Parathyroid adenoma (tissue), 2 donors: ENCODE results near the gene PSMA7.

Experiments
- H2AFZ ChIP-seq: fragments of 300-600 bp; sonication (generic); one replicate; pipeline ENCODE4 v1.7.0; 2017; ENCODE audit warnings: antibody characterized with exemption, mild to moderate bottlenecking
- H3K27ac ChIP-seq: fragments of 300-600 bp; sonication (generic); one replicate; pipeline ENCODE4 v1.7.0; 2017
- H3K27me3 ChIP-seq: fragments of 300-600 bp; sonication (generic); one replicate; pipeline ENCODE4 v1.7.0; 2017; ENCODE audit warnings: low read length; ENCODE audit not compliant: control insufficient read depth, insufficient read depth
- H3K36me3 ChIP-seq: fragments of 300-600 bp; sonication (generic); one replicate; pipeline ENCODE4 v1.7.0; 2017; ENCODE audit warnings: low read length; ENCODE audit not compliant: control insufficient read depth, insufficient read depth
- H3K4me1 ChIP-seq: fragments of 300-600 bp; sonication (generic); one replicate; pipeline ENCODE4 v1.7.0; 2017; ENCODE audit warnings: control low read depth
- H3K4me2 ChIP-seq: fragments of 300-600 bp; sonication (generic); one replicate; pipeline ENCODE4 v1.7.0; 2017; ENCODE audit warnings: low read length
- H3K4me3 ChIP-seq: fragments of 300-600 bp; sonication (generic); one replicate; pipeline ENCODE4 v1.7.0; 2017; ENCODE audit warnings: low read depth, low read length
- H3K79me2 ChIP-seq: fragments of 300-600 bp; sonication (generic); one replicate; pipeline ENCODE4 v1.7.0; 2017; ENCODE audit warnings: control low read depth
- H3K9ac ChIP-seq: fragments of 300-600 bp; sonication (generic); one replicate; pipeline ENCODE4 v1.7.0; 2017; ENCODE audit warnings: mild to moderate bottlenecking
- H3K9me3 ChIP-seq: fragments of 300-600 bp; sonication (generic); one replicate; pipeline ENCODE4 v1.7.0; 2017; ENCODE audit warnings: low read length; ENCODE audit not compliant: control insufficient read depth
- TF ChIP-seq, protein P1 (sequence below): fragments of 300-600 bp; sonication (generic); IDR thresholded peaks from one replicate; pipeline ENCODE4 v1.7.0; 2017; ENCODE audit warnings: antibody characterized with exemption, mild to moderate bottlenecking
- donor health status: primary hyperparathyroidism.

The PSMA7 gene

DNA sequence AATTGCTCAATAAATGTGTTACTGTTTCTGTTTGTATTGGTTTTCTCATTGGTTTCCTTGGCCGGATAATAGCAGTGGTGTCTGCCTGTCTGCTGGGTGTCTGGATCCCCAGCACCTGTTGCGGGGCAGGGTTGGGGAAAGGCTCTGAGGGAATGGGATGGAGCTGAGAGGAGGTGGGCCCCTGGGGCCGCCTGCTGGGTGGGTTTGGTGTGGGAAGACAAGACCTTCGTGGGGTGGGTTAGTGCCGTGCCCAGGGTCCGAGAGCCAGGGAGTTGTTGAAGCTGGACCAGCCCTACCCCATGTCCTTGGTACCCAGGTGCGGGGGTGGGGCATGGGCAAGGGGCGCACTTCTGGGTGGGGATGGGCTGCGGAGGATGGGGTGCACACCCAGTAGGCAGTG, 4.3 kb upstream of the PSMA7 start:
- Histone ChIP-seq H3K27me3 (no peaks in the 10 kb centered on the region), H3K4me1 (peaks cover 4% of the 10 kb centered on the region), H3K79me2 (peaks cover 68% of the 10 kb centered on the region), H3K4me3 (no peak overlapping the region), H3K4me2 (no peak overlapping the region), H3K9me3 (no peaks in the 10 kb centered on the region), H2AFZ (no peak overlapping the region), H3K9ac (no peak overlapping the region), H3K27ac (no peak overlapping the region), H3K36me3 (no peaks in the 10 kb centered on the region)
- TF ChIP-seq, protein P1, sequence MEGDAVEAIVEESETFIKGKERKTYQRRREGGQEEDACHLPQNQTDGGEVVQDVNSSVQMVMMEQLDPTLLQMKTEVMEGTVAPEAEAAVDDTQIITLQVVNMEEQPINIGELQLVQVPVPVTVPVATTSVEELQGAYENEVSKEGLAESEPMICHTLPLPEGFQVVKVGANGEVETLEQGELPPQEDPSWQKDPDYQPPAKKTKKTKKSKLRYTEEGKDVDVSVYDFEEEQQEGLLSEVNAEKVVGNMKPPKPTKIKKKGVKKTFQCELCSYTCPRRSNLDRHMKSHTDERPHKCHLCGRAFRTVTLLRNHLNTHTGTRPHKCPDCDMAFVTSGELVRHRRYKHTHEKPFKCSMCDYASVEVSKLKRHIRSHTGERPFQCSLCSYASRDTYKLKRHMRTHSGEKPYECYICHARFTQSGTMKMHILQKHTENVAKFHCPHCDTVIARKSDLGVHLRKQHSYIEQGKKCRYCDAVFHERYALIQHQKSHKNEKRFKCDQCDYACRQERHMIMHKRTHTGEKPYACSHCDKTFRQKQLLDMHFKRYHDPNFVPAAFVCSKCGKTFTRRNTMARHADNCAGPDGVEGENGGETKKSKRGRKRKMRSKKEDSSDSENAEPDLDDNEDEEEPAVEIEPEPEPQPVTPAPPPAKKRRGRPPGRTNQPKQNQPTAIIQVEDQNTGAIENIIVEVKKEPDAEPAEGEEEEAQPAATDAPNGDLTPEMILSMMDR = no peak

DNA sequence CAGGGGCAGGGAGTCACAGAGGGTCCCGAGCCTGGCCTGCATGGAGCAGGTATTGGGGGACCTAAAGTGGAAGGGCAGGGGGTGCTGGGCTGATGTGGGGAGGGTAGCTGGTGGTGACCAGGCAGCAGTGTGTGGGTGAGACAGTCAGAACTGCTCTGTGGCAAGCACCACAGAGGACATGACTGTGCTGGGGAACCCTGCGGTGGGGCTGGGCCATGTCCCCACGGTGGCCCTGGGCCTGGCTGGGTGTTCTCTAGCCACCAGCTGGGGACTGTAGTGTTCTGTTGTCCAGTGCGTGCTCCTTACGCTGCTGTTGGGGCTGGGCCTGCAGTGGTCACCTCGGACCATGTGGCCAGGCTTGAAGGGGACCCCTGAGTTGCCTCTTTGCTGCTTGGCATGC, 3.9 kb upstream of the PSMA7 start:
- H3K79me2 ChIP-seq = peaks cover 67% of the 10 kb centered on the region
- no peak overlapping the region for H3K4me2 ChIP-seq
- H3K9ac ChIP-seq = no peak overlapping the region
- H3K4me1 ChIP-seq = peaks cover 4% of the 10 kb centered on the region
- TF ChIP-seq, protein P1 = no peak
- no peak overlapping the region for H3K27ac ChIP-seq
- no peak overlapping the region for H3K4me3 ChIP-seq
- no peaks in the 10 kb centered on the region for H3K9me3 ChIP-seq
- no peaks in the 10 kb centered on the region for H3K27me3 ChIP-seq
- no peaks in the 10 kb centered on the region for H3K36me3 ChIP-seq
- H2AFZ ChIP-seq = no peak overlapping the region

DNA sequence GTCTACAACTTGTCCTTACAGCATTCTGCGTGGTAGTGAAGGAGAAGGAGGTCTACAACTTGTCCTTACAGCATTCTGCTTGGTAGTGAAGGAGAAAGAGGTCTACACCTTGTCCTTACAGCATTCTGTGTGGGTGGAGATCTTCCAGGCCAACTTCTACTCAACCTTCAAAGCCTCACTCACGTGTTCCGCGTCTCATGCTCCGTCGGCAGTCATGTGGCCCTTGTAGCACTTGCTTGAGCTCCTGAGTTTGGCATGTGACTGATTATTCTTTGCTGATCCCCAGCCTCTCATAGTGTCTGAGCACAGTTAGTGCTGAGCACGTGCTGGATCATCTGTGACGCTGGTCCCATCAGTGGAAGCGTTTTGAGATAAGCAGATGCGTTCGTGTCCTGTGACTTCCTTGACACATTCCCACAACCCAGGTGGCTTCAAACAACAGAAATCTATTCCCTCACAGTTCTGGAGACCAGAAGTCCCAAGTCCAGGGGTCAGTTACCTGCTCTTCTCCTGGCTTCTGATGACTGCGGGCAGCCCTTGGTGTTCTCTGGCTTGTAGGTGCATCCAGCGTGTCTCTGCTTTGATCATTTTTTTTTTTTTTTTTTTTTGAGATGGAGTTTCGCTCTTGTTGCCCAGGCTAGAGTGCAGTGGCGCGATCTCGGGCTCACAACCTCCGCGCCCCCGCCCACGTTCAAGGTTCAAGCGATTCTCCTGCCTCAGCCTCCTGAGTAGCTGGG, 3.0 kb upstream of the PSMA7 start:
- Histone ChIP-seq H3K36me3 (no peaks in the 10 kb centered on the region), H3K4me2 (no peak overlapping the region), H3K4me1 (peaks cover 13% of the 10 kb centered on the region), H3K9ac (no peak overlapping the region), H2AFZ (no peak overlapping the region), H3K9me3 (no peaks in the 10 kb centered on the region), H3K27me3 (no peaks in the 10 kb centered on the region), H3K4me3 (no peak overlapping the region), H3K27ac (no peak overlapping the region), H3K79me2 (peaks cover 67% of the 10 kb centered on the region)
- TF ChIP-seq, protein P1 = no peak

DNA sequence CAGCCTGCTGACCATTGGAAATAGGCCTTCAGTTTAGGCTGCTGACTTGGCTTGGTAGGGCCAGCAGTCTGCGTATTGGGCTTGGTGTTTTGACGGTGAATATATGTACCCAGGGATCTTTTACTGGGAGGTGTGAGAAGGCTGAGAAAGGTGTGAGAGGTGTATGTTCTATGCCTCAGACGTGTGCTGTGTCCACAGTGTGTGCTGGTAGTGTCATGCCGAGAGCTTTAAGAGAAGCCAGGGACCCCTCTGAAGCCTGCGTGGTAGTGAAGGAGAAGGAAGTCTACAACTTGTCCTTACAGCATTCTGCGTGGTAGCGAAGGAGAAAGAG, 2.5 kb upstream of the PSMA7 start:
- H3K9me3 ChIP-seq = no peaks in the 10 kb centered on the region

More for the DNA sequence above, 2.5 kb upstream of the PSMA7 start:
- peaks cover 67% of the 10 kb centered on the region for H3K79me2 ChIP-seq
- H3K9ac ChIP-seq = no peak overlapping the region
- no peak overlapping the region for H3K4me2 ChIP-seq
- TF ChIP-seq, protein P1 = no peak
- H2AFZ ChIP-seq = no peak overlapping the region
- no peak overlapping the region for H3K4me3 ChIP-seq
- H3K27me3 ChIP-seq = no peaks in the 10 kb centered on the region
- H3K27ac ChIP-seq = no peak overlapping the region
- H3K4me1 ChIP-seq = peaks cover 14% of the 10 kb centered on the region
- H3K36me3 ChIP-seq = no peaks in the 10 kb centered on the region
